ENCODE results near the gene ITGB8.

ITGB8 gene

DNA sequence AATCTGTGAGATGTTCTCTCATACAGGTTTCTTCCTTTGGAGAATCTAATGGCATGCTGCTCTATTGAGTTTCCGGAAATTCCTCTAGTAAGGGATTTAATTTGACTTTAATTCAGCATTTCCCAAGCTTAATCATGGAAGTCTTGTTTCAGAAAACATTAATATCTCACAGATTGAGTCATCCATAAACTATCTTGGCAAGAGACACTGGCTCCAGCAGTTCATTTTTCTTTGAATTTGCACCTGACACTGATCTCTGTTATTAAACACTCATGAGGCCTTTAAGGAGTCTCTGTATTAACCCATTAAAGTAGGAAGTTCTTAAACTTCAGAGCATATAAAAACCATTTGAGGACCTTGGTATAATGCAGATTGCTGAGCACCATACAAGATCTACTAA lies 3.6 kb upstream of the ITGB8 start:
- no peak for DNase-seq (ENCODE audit: low read depth, low spot score)
- H3K27me3 ChIP-seq (ENCODE audit: insufficient read depth, insufficient read length), result peaks cover 4% of the 10 kb centered on the region
- TF ChIP-seq YY1 (IDR thresholded peaks at IDR 0.05; ENCODE audit: insufficient read depth, insufficient read length) (no peak), SUZ12 (IDR thresholded peaks at IDR 0.05; ENCODE audit: extremely low read depth, insufficient read depth, insufficient read length) (no peak), ZNF274 (IDR thresholded peaks at IDR 0.05; ENCODE audit: low read depth, low read length) (no peak)

DNA sequence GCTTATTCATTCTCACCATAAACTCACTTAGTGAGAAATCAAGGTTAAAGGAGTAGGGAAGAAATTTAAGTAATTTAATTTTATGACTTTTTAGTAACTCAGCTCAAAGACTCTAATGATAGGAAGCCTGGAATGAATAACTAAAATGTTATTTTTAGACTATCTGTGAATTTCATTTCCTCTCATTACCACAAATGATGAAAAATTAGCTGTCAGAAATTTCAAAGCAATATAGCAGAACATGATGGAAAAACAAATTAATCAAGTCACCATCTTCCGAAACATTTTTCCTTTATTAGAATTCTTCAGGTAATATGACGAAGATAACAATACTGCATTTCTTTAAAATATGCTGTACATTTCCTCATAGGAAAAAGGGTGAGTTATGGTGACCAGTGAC lies 2.7 kb upstream of the ITGB8 start:
- no peak for TF ChIP-seq YY1 (IDR thresholded peaks at IDR 0.05; ENCODE audit: insufficient read depth, insufficient read length)
- H3K4me3 ChIP-seq (ENCODE audit: insufficient read length, low read depth), result no peak overlapping the region
- H3K36me3 ChIP-seq (ENCODE audit: insufficient read depth, insufficient read length, low read length), result no peaks in the 10 kb centered on the region
- H3K9me3 ChIP-seq (ENCODE audit: insufficient read depth, low read length), result no peaks in the 10 kb centered on the region
- no peaks in the 10 kb centered on the region for H3K4me1 ChIP-seq (ENCODE audit: insufficient read depth, insufficient read length)
- DNase-seq (ENCODE audit: low read depth, low spot score), result no peak
- H3K9ac ChIP-seq (ENCODE audit: insufficient read length, low read depth), result no peak overlapping the region
- H3K27me3 ChIP-seq (ENCODE audit: insufficient read depth, insufficient read length), result peaks cover 13% of the 10 kb centered on the region

More for the DNA sequence above, 3.6 kb upstream of the ITGB8 start:
- no peak overlapping the region for H3K4me3 ChIP-seq (ENCODE audit: insufficient read length, low read depth)
- H3K4me1 ChIP-seq (ENCODE audit: insufficient read depth, insufficient read length), result no peaks in the 10 kb centered on the region
- no peak overlapping the region for H3K9ac ChIP-seq (ENCODE audit: insufficient read length, low read depth)
- H3K9me3 ChIP-seq (ENCODE audit: insufficient read depth, low read length), result no peaks in the 10 kb centered on the region
- H3K36me3 ChIP-seq (ENCODE audit: insufficient read depth, insufficient read length, low read length), result no peaks in the 10 kb centered on the region

DNA sequence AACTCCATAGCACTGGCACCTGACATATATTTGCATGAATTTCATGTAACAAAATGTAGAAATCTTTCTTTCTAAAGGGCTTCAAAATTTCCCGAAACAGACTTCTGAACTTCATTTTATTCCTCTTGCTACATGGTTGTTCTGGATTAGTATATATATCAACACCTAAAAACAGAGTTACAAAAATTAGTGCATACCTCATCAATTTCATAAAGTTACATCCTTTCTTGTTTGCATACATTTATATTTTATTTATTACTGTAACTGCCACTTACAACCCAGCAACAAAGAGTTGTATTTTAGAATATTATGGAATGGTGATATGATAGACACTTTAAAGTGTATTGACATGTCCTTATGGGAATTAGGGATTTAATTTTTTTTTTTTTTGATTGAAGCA lies 2.0 kb upstream of the ITGB8 start:
- Histone ChIP-seq H3K9ac (ENCODE audit: insufficient read length, low read depth) (no peak overlapping the region), H3K4me1 (ENCODE audit: insufficient read depth, insufficient read length) (no peaks in the 10 kb centered on the region), H3K36me3 (ENCODE audit: insufficient read depth, insufficient read length, low read length) (no peaks in the 10 kb centered on the region), H3K4me3 (ENCODE audit: insufficient read length, low read depth) (peak overlapping the region; percentile 75), H3K27me3 (ENCODE audit: insufficient read depth, insufficient read length) (peaks cover 14% of the 10 kb centered on the region), H3K9me3 (ENCODE audit: insufficient read depth, low read length) (no peaks in the 10 kb centered on the region)
- TF ChIP-seq ZNF274 (IDR thresholded peaks at IDR 0.05; ENCODE audit: low read depth, low read length) (no peak), SUZ12 (IDR thresholded peaks at IDR 0.05; ENCODE audit: extremely low read depth, insufficient read depth, insufficient read length) (no peak), YY1 (IDR thresholded peaks at IDR 0.05; ENCODE audit: insufficient read depth, insufficient read length) (no peak)
- DNase-seq (ENCODE audit: low read depth, low spot score), result no peak

DNA sequence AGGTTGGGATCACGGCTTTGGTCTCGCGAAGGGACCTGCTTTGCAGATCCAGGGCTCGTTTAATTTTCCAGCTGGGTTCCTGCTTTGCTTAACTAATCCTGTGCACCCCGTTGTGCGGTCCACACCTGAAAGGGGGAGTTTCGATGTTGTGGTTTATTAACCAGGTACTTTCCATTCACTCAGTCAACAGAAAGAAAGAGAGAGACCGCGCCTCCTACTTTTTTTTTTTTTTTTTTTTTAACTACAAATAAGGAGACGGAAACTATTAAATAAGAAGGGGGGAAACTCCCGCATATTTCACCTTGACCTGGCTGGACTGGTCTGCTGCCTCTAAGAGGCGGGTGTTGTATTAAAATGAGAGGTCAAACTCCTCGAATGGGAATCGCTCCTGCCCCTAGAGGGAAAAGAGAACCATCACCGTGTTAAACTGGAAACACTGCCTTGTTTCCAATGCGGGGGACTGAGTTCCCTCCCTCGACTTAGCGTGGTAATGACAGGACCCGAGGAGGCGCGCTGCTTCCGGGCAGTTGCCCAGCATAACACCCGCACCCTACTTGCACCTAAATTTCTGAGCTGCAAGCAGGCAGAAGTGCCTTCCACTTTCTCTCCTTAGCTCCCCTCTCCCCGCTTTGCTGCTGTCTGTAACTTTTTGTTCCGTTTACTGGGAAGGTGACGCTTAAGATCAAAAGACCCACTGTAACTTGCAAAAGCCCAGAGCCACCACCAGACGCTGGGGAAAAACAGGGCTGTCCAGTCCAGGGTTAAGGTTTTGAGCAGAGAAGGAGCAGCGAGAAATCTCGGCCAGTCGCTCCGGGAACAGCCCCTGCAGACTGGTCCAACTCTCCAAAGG lies 1.1 kb upstream of the ITGB8 start:
- H3K9ac ChIP-seq (ENCODE audit: insufficient read length, low read depth), result peak overlapping the region; percentile 89
- no peak for TF ChIP-seq SUZ12 (IDR thresholded peaks at IDR 0.05; ENCODE audit: extremely low read depth, insufficient read depth, insufficient read length)
- TF ChIP-seq ZNF274 (IDR thresholded peaks at IDR 0.05; ENCODE audit: low read depth, low read length), result no peak
- TF ChIP-seq YY1 (IDR thresholded peaks at IDR 0.05; ENCODE audit: insufficient read depth, insufficient read length), result no peak
- no peaks in the 10 kb centered on the region for H3K9me3 ChIP-seq (ENCODE audit: insufficient read depth, low read length)
- peaks cover 14% of the 10 kb centered on the region for H3K27me3 ChIP-seq (ENCODE audit: insufficient read depth, insufficient read length)
- no peak for DNase-seq (ENCODE audit: low read depth, low spot score)
- H3K4me3 ChIP-seq (ENCODE audit: insufficient read length, low read depth), result peak overlapping the region; percentile 75
- no peaks in the 10 kb centered on the region for H3K36me3 ChIP-seq (ENCODE audit: insufficient read depth, insufficient read length, low read length)
- H3K4me1 ChIP-seq (ENCODE audit: insufficient read depth, insufficient read length), result no peaks in the 10 kb centered on the region

DNA sequence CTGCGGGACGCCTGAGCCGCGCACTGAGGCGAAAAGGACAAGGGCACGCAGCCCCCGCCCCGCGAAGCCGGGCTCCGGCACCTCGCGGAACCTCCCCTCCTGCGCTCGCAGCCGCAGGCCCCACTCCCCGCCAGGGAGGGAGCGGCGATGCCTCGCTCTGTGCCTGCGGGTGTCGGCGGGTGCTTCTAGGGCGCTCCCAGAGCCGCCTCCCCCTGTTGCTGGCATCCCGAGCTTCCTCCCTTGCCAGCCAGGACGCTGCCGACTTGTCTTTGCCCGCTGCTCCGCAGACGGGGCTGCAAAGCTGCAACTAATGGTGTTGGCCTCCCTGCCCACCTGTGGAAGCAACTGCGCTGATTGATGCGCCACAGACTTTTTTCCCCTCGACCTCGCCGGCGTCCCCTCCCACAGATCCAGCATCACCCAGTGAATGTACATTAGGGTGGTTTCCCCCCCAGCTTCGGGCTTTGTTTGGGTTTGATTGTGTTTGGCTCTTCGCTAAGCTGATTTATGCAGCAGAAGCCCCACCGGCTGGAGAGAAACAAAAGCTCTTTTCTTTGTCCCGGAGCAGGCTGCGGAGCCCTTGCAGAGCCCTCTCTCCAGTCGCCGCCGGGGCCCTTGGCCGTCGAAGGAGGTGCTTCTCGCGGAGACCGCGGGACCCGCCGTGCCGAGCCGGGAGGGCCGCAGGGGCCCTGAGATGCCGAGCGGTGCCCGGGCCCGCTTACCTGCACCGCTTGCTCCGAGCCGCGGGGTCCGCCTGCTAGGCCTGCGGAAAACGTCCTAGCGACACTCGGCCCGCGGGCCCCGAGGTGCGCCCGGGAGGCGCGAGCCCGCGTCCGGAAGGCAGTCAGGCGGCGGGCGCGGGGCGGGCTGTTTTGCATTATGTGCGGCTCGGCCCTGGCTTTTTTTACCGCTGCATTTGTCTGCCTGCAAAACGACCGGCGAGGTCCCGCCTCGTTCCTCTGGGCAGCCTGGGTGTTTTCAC lies 519 bp downstream of the ITGB8 start:
- TF ChIP-seq SUZ12 (IDR thresholded peaks at IDR 0.05; ENCODE audit: extremely low read depth, insufficient read depth, insufficient read length) (no peak), ZNF274 (IDR thresholded peaks at IDR 0.05; ENCODE audit: low read depth, low read length) (no peak), YY1 (IDR thresholded peaks at IDR 0.05; ENCODE audit: insufficient read depth, insufficient read length) (no peak)
- no peak for DNase-seq (ENCODE audit: low read depth, low spot score)
- Histone ChIP-seq H3K9ac (ENCODE audit: insufficient read length, low read depth) (peak overlapping the region; percentile 89), H3K36me3 (ENCODE audit: insufficient read depth, insufficient read length, low read length) (peaks cover 1% of the 10 kb centered on the region), H3K4me1 (ENCODE audit: insufficient read depth, insufficient read length) (no peaks in the 10 kb centered on the region), H3K9me3 (ENCODE audit: insufficient read depth, low read length) (no peaks in the 10 kb centered on the region), H3K4me3 (ENCODE audit: insufficient read length, low read depth) (peak overlapping the region; percentile 75), H3K27me3 (ENCODE audit: insufficient read depth, insufficient read length) (peaks cover 14% of the 10 kb centered on the region)

DNA sequence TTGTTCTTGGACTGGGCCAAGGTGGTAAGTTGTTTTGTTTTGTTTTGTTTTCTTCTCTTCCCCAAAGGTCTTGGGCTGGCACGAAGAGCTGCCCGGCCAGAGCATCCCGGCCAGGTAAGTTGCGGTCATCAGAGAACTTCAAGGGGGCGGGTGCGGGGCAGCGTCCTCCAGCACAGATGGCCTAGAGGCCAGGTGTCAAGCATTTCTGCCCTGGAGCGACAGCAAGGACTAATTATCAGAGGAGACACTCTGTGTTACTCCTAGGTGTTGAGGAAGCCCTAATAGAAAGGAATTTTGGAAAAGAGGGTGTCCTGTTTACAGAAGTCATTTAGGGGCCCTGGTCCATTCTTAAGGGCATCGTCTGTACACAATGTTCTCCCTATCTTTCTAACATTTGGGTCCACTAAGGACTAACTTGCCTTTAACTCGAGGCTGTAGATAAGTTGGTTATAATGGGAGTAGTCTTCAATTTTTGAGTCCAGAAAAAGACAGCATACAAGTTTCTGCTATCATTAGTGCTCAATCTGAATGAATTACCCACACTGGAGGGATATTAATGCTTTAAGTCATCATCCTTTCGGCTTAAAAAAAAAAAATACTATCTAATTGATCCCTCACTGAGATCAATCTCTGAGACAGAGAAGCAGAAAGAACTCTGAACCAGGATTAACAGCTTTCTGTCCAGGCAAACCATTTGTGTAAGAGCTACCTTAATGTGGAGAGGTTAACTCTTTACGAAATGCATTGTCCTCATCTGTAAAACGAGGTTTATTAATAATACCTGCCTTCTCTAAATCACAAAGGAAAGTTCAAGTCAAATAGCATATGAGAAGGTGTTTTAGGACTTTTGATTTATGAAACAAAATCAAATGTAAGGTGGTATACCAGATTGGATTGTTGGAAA lies 1.5 kb downstream of the ITGB8 start:
- DNase-seq (ENCODE audit: low read depth, low spot score), result no peak
- Histone ChIP-seq H3K36me3 (ENCODE audit: insufficient read depth, insufficient read length, low read length) (peaks cover 8% of the 10 kb centered on the region), H3K27me3 (ENCODE audit: insufficient read depth, insufficient read length) (peaks cover 14% of the 10 kb centered on the region), H3K4me1 (ENCODE audit: insufficient read depth, insufficient read length) (no peaks in the 10 kb centered on the region), H3K9me3 (ENCODE audit: insufficient read depth, low read length) (no peaks in the 10 kb centered on the region), H3K9ac (ENCODE audit: insufficient read length, low read depth) (peak overlapping the region; percentile 89), H3K4me3 (ENCODE audit: insufficient read length, low read depth) (peak overlapping the region; percentile 75)
- TF ChIP-seq YY1 (IDR thresholded peaks at IDR 0.05; ENCODE audit: insufficient read depth, insufficient read length), result no peak
- no peak for TF ChIP-seq SUZ12 (IDR thresholded peaks at IDR 0.05; ENCODE audit: extremely low read depth, insufficient read depth, insufficient read length)
